Mesothelial cell of epicardium (in vitro differentiated cells): ENCODE results near the gene RNGTT. TPM values are rescaled to one million over a fixed set of nuclear protein-coding genes. Genes with fewer than 3 reads are reported as not detected.

Experiments
- DNase-seq, 2 experiments: peaks; one replicate each; pipeline ENCODE4 v3.0.0; 2021; ENCODE audit warnings: low spot score in 2 of 2; ENCODE audit not compliant: unreplicated experiment in 2 of 2
- H3K27ac Mint-ChIP-seq: 2 replicates; pipeline ENCODE4 v1.8.0; 2021; ENCODE audit warnings: mixed read lengths
- H3K27me3 Mint-ChIP-seq: 2 replicates; pipeline ENCODE4 v1.8.0; 2021; ENCODE audit warnings: low read depth, mixed read lengths
- H3K36me3 Mint-ChIP-seq: 2 replicates; pipeline ENCODE4 v1.8.0; 2021; ENCODE audit warnings: mixed read lengths
- H3K4me1 Mint-ChIP-seq: 2 replicates; pipeline ENCODE4 v1.8.0; 2021; ENCODE audit warnings: mixed read lengths
- H3K4me3 Mint-ChIP-seq: 2 replicates; pipeline ENCODE4 v1.8.0; 2021; ENCODE audit warnings: mild to moderate bottlenecking, moderate library complexity, mixed read lengths
- H3K9me3 Mint-ChIP-seq: 2 replicates; pipeline ENCODE4 v1.8.0; 2021; ENCODE audit warnings: mixed read lengths
- total RNA-seq: library from RNA; stranded (reverse); gene quantifications from 3 replicates; pipeline ENCODE4 v1.2.1, GENCODE V29; 2021
- TF ChIP-seq, protein P1 (sequence below): fragments of 200-600 bp; sonication (generic); IDR thresholded peaks from one replicate; pipeline ENCODE4 v1.5.0; 2021; ENCODE audit warnings: antibody characterized with exemption; ENCODE audit not compliant: unreplicated experiment

RNGTT gene
- total RNA-seq, 1 donor from 2014 or later, result 16.5 TPM

DNA sequence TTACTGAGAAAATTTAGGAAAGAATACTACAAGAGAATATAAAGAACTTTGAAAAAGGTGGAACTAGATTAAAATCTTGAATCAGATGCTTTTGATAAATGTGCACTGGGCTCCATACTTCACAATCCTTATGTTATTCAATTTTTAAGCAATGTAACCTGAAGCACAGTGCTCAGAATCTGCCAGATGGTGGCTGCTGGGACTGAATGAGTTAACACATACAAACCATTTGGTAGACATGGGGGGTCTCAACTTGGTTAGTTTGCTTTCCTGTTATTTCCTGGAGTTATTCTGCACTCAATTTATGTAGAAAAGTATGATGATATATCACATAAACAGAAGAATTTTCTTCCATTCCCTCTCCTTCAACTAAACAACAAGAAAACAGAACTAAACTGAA is 326.5 kb downstream of the RNGTT start:
- TF ChIP-seq, protein P1, sequence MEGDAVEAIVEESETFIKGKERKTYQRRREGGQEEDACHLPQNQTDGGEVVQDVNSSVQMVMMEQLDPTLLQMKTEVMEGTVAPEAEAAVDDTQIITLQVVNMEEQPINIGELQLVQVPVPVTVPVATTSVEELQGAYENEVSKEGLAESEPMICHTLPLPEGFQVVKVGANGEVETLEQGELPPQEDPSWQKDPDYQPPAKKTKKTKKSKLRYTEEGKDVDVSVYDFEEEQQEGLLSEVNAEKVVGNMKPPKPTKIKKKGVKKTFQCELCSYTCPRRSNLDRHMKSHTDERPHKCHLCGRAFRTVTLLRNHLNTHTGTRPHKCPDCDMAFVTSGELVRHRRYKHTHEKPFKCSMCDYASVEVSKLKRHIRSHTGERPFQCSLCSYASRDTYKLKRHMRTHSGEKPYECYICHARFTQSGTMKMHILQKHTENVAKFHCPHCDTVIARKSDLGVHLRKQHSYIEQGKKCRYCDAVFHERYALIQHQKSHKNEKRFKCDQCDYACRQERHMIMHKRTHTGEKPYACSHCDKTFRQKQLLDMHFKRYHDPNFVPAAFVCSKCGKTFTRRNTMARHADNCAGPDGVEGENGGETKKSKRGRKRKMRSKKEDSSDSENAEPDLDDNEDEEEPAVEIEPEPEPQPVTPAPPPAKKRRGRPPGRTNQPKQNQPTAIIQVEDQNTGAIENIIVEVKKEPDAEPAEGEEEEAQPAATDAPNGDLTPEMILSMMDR, result no peak
- no peaks in the 10 kb centered on the region for H3K9me3 Mint-ChIP-seq
- H3K27me3 Mint-ChIP-seq, result no peaks in the 10 kb centered on the region
- H3K4me3 Mint-ChIP-seq, result no peak overlapping the region
- no peak overlapping the region for H3K27ac Mint-ChIP-seq
- H3K36me3 Mint-ChIP-seq, result no peaks in the 10 kb centered on the region
- peaks cover 14% of the 10 kb centered on the region for H3K4me1 Mint-ChIP-seq
- DNase-seq, result no peak

GRCh38 chr6:88633782-88634181 is 329.6 kb downstream of the RNGTT start:
- no peak for DNase-seq
- TF ChIP-seq, protein P1, result no peak
- no peaks in the 10 kb centered on the region for H3K27me3 Mint-ChIP-seq
- H3K4me3 Mint-ChIP-seq, result no peak overlapping the region
- peaks cover 13% of the 10 kb centered on the region for H3K4me1 Mint-ChIP-seq
- H3K9me3 Mint-ChIP-seq, result no peaks in the 10 kb centered on the region
- H3K36me3 Mint-ChIP-seq, result no peaks in the 10 kb centered on the region
- H3K27ac Mint-ChIP-seq, result no peak overlapping the region

- no peaks in the 10 kb centered on the region for H3K9me3 Mint-ChIP-seq
- no peak overlapping the region for H3K4me3 Mint-ChIP-seq
- no peaks in the 10 kb centered on the region for H3K27me3 Mint-ChIP-seq
- no peak overlapping the region for H3K27ac Mint-ChIP-seq
- no peak for DNase-seq
- TF ChIP-seq, protein P1, result no peak
- H3K4me1 Mint-ChIP-seq, result peaks cover 7% of the 10 kb centered on the region
- no peaks in the 10 kb centered on the region for H3K36me3 Mint-ChIP-seq
Measured at GRCh38 chr6:88631830-88632229, 331.6 kb downstream of the RNGTT start.

GRCh38 chr6:88629838-88630494 is 333.5 kb downstream of the RNGTT start:
- no peaks in the 10 kb centered on the region for H3K27me3 Mint-ChIP-seq
- TF ChIP-seq, protein P1, result no peak
- no peaks in the 10 kb centered on the region for H3K36me3 Mint-ChIP-seq
- H3K4me3 Mint-ChIP-seq, result no peak overlapping the region
- no peak for DNase-seq
- no peak overlapping the region for H3K27ac Mint-ChIP-seq
- H3K4me1 Mint-ChIP-seq, result peaks cover 7% of the 10 kb centered on the region
- no peaks in the 10 kb centered on the region for H3K9me3 Mint-ChIP-seq

DNA sequence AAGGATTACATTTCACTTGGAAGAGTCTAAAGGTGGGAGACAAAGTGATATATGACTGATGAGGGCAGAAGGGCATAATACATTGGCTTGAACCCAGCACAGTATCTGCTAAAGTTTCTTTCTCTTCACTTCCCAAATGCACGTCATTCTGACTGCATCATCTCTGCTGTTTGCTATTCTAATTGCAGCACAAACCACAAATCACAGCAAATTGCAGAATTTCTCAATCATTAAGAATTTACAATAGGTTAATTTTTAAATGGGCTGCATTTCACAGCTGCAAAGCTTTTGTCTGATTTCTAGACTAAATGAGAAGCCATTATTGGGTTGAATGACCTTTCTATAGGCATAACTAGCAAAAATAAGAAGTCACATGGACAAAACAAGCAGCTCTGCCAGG is 337.0 kb downstream of the RNGTT start:
- TF ChIP-seq, protein P1, result no peak
- H3K27ac Mint-ChIP-seq, result no peak overlapping the region
- H3K4me3 Mint-ChIP-seq, result no peak overlapping the region
- H3K4me1 Mint-ChIP-seq, result peaks cover 7% of the 10 kb centered on the region
- H3K9me3 Mint-ChIP-seq, result peaks cover 5% of the 10 kb centered on the region
- H3K36me3 Mint-ChIP-seq, result no peaks in the 10 kb centered on the region
- no peaks in the 10 kb centered on the region for H3K27me3 Mint-ChIP-seq
- DNase-seq, result no peak
